Measurements from ENCODE around the gene SOX8. TPM values are rescaled to one million over a fixed set of nuclear protein-coding genes. Genes with fewer than 3 reads are reported as not detected.
"Not testable (repeated sequence)": the region's sequence is repeated elsewhere in the genome, so short reads cannot be mapped to it uniquely, and the experiment has no call there.

Gene SOX8
- total RNA-seq, 4 donors from 2014 or later: 0.15 to 0.78 (median 0.27) TPM; not detected in 1

DNA sequence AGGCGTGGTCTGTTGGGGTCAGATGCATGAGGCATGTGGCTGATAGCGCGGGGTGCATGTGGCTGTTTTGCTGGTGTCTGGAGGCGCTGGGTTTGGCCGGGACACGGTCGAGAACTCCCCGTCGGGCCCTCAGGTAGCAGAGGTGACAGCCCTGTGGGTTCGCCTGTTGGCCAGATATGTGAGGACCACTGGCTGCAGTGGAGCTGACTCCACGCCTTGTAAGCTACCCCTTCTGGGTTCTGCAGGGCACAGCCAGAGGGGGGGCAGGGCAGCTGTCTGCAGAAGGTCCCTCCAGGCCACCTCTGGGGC lies 38.5 kb downstream of the SOX8 start:
- no peak overlapping the region for H3K27ac ChIP-seq
- H3K27me3 ChIP-seq: no peaks in the 10 kb centered on the region
- intact Hi-C loops (cut with DNase I): no loop called here
- 20 to 44% methylated on average over 2 to 8 of the region's 11 CpGs for WGBS, 2 donors
- H3K36me3 ChIP-seq: no peaks in the 10 kb centered on the region
- H3K4me3 ChIP-seq (replicated peaks in 1 of 3): peak overlapping the region in 1 of 3 donors; percentile 18
- no peak for DNase-seq
- H3K9me3 ChIP-seq: no peaks in the 10 kb centered on the region
- H3K4me1 ChIP-seq: peaks cover 0 to 11% of the 10 kb centered on the region in 2 donors
- TF ChIP-seq POLR2A (IDR thresholded peaks at IDR 0.05): no peak
- TF ChIP-seq, protein P1, sequence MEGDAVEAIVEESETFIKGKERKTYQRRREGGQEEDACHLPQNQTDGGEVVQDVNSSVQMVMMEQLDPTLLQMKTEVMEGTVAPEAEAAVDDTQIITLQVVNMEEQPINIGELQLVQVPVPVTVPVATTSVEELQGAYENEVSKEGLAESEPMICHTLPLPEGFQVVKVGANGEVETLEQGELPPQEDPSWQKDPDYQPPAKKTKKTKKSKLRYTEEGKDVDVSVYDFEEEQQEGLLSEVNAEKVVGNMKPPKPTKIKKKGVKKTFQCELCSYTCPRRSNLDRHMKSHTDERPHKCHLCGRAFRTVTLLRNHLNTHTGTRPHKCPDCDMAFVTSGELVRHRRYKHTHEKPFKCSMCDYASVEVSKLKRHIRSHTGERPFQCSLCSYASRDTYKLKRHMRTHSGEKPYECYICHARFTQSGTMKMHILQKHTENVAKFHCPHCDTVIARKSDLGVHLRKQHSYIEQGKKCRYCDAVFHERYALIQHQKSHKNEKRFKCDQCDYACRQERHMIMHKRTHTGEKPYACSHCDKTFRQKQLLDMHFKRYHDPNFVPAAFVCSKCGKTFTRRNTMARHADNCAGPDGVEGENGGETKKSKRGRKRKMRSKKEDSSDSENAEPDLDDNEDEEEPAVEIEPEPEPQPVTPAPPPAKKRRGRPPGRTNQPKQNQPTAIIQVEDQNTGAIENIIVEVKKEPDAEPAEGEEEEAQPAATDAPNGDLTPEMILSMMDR (IDR thresholded peaks at IDR 0.05): no peak

DNA sequence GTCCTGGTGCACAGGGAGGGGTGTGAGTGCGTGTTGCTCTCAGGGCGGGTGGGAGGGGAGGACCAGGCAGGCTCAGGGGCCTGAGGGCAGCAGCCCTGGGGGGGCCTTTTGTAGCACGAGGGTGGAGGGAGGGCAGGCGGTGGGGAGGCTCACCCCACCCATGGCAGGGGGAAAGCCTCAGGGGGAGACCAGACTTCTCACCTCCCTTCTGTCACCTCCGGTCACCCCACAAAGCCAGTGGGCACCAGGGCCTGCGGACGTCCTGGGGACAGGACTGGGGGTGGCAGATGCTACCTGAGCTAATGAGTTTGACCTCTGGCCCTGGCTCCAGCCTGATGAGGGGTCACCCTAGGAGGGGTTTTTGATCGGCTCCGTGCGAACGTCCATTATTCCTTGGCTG lies 39.0 kb downstream of the SOX8 start:
- Histone ChIP-seq H3K36me3 (no peaks in the 10 kb centered on the region), H3K27me3 (no peaks in the 10 kb centered on the region), H3K4me3 (replicated peaks in 1 of 3) (no peak overlapping the region), H3K9me3 (no peaks in the 10 kb centered on the region), H3K27ac (no peak overlapping the region), H3K4me1 (peaks cover 0 to 11% of the 10 kb centered on the region in 2 donors)
- TF ChIP-seq POLR2A (IDR thresholded peaks at IDR 0.05): no peak
- TF ChIP-seq, protein P1 (IDR thresholded peaks at IDR 0.05): no peak
- WGBS, 2 donors: 80 to 92% methylated on average over 2 to 9 of the region's 11 CpGs
- no peak for DNase-seq
- intact Hi-C loops (cut with DNase I): no loop called here

DNA sequence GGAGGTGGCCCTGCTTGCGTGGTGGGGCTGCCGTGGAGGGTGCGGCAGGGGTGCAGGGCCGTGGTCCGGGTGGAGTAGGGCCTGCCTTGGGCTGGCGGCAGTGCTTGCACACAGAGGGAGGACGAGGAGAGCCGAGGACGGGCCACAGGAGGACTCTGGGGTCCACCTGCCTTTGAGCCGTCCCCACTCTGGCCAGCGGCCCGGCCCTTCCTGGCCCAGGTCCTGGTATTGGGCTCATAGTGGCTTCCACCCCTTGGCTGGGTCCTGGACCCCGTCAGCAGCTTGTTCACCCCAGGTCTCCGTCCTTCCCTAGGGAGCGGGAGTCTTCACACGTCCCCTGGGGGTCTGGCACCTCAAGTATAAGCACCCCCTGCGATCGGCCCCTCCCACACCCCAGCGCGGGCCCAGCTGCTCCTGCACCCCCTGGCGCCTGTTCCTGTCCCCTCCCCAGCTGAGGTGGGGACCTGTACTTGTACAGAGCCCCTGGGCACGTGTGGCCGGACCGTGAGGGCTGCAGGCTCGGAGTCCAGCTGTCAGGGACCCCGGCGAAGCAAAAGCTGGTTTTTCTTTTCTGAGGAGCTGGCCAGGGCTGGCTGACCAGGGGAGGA lies 40.1 kb downstream of the SOX8 start:
- H3K27me3 ChIP-seq: no peaks in the 10 kb centered on the region
- intact Hi-C loops (cut with DNase I): no loop called here
- no peak overlapping the region for H3K4me3 ChIP-seq (replicated peaks in 1 of 3)
- H3K4me1 ChIP-seq: peaks cover 0 to 11% of the 10 kb centered on the region in 2 donors
- no peak overlapping the region for H3K27ac ChIP-seq
- TF ChIP-seq, protein P1 (IDR thresholded peaks at IDR 0.05): no peak
- no peak for TF ChIP-seq POLR2A (IDR thresholded peaks at IDR 0.05)
- H3K36me3 ChIP-seq: no peaks in the 10 kb centered on the region
- 84 to 87% methylated on average over 10 to 18 of the region's 27 CpGs for WGBS, 2 donors
- H3K9me3 ChIP-seq: no peaks in the 10 kb centered on the region
- DNase-seq: no peak

DNA sequence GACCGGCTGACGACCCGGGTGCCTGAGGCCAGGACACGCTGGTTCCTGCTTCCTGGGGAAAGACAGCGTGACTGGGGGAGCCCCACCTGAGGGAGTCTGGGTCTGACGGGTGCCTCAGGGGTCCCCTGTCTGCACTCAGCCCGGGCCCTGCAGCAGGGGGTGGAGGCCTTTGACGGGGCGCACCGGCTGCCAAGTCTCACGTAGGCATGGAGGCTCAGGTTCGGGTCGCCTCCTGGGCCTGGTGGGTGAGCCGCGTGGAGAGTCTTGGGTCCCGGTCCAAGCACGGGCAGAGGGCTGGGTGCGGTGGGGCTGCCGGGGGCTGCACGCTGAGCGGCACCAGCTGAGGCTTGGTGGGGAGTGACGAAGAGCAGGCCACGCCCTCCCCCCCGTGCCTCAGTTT lies 40.9 kb downstream of the SOX8 start:
- intact Hi-C loops (cut with DNase I): no loop called here
- WGBS, 2 donors: 42 to 68% methylated on average over 7 to 13 of the region's 24 CpGs
- no peaks in the 10 kb centered on the region for H3K9me3 ChIP-seq

DNA sequence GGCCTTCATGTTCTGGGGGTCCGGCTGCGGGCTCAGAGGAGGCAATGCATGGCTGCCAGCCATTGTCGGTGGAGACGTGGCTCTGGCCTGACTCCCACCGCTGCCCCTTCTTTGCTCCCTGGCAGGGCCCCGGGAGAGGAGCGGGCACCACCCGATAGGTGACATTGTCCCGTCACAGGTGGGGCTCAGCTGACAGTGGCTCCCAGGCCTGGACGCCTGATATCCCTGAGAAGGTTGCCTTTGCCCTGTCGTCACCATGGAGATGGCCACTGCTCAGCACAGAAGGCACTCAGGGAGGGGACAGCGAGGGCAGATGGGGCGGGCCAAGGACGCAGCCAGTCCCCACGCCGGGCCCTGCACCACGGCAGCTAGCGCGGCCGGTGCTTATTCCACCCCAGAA lies 42.6 kb downstream of the SOX8 start:
- Histone ChIP-seq H3K9me3 (no peaks in the 10 kb centered on the region), H3K4me1 (peaks cover 0 to 7% of the 10 kb centered on the region in 2 donors), H3K27ac (no peak overlapping the region), H3K4me3 (replicated peaks in 1 of 3) (no peak overlapping the region), H3K36me3 (no peaks in the 10 kb centered on the region), H3K27me3 (no peaks in the 10 kb centered on the region)
- WGBS, 2 donors: 71 to 73% methylated on average over 3 to 16 of the region's 20 CpGs
- no peak for TF ChIP-seq POLR2A (IDR thresholded peaks at IDR 0.05)
- TF ChIP-seq, protein P1 (IDR thresholded peaks at IDR 0.05): no peak
- intact Hi-C loops (cut with DNase I): no loop called here
- DNase-seq: no peak

More for the DNA sequence above, 40.9 kb downstream of the SOX8 start:
- H3K27me3 ChIP-seq: no peaks in the 10 kb centered on the region
- H3K27ac ChIP-seq: no peak overlapping the region
- no peak for DNase-seq
- no peak overlapping the region for H3K4me3 ChIP-seq (replicated peaks in 1 of 3)
- H3K4me1 ChIP-seq: peaks cover 0 to 11% of the 10 kb centered on the region in 2 donors
- no peaks in the 10 kb centered on the region for H3K36me3 ChIP-seq
- no peak for TF ChIP-seq POLR2A (IDR thresholded peaks at IDR 0.05)
- TF ChIP-seq, protein P1 (IDR thresholded peaks at IDR 0.05): no peak

DNA sequence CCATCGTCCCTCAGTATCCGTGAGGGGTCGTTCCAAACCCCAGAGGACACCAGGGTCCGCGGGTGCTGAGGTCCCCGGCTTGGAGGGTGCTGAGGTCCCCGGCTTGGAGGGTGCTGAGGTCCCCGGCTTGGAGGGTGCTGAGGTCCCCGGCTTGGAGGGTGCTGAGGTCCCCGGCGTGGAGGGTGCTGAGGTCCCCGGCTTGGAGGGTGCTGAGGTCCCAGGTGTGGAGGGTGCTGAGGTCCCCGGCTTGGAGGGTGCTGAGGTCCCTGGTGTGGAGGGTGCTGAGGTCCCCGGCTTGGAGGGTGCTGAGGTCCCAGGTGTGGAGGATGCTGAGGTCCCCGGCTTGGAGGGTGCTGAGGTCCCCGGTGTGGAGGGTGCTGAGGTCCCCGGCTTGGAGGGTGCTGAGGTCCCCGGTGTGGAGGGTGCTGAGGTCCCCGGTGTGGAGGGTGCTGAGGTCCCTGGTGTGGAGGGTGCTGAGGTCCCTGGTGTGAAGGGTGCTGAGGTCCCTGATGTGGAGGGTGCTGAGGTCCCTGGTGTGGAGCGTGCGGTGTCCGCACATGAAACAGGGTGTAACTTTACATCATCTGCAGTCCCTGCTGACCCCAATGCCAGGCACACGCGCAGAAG lies 43.7 kb downstream of the SOX8 start:
- H3K4me3 ChIP-seq (replicated peaks in 1 of 3); H3K9me3 ChIP-seq; H3K27me3 ChIP-seq; H3K4me1 ChIP-seq; intact Hi-C loops (cut with DNase I); H3K27ac ChIP-seq; H3K36me3 ChIP-seq: not testable (repeated sequence)
- 67 to 71% methylated on average over 18 to 24 of the region's 24 CpGs for WGBS, 2 donors
- DNase-seq: peak; percentile 8 to 10
